WTC11 (cell line): Measurements from ENCODE around the gene SPEM3. TPM values are rescaled to one million over a fixed set of nuclear protein-coding genes. Genes with fewer than 3 reads are reported as not detected.
A peak's percentile ranks its signal among the peaks of the same experiment; 100 is the strongest.

Experiments
- ATAC-seq: fragments of 200-7000 bp; cut with Tn5 transposase; 2 replicates; pipeline ENCODE4 v1.10.0; 2021; ENCODE audit warnings: mild to moderate bottlenecking, moderate library complexity
- CTCF ChIA-PET: fragments of 300-600 bp; sonication (Branson Sonifier 250); formaldehyde crosslinking; loops from one replicate; lab custom pipeline; 2021; ENCODE audit warnings: antibody characterized with exemption; lab: Charles Lee
- POLR2A ChIA-PET: fragments of 350-600 bp; sonication (Branson Sonifier 250); formaldehyde crosslinking; loops from one replicate; lab custom pipeline; 2021; ENCODE audit warnings: antibody characterized with exemption; lab: Charles Lee
- DNase-seq: peaks from one replicate; pipeline ENCODE4 v3.0.0; 2021; ENCODE audit warnings: low spot score
- H3K27ac Mint-ChIP-seq: 2 replicates; pipeline ENCODE4 v1.8.0; 2021; ENCODE audit warnings: mixed read lengths
- H3K27me3 Mint-ChIP-seq: 2 replicates; pipeline ENCODE4 v1.8.0; 2021; ENCODE audit warnings: low read depth, mild to moderate bottlenecking, moderate library complexity, mixed read lengths
- H3K36me3 Mint-ChIP-seq: 2 replicates; pipeline ENCODE4 v1.8.0; 2021; ENCODE audit warnings: mixed read lengths
- H3K4me1 Mint-ChIP-seq: 2 replicates; pipeline ENCODE4 v1.8.0; 2022; ENCODE audit warnings: mixed read lengths
- H3K4me3 Mint-ChIP-seq: 2 replicates; pipeline ENCODE4 v1.8.0; 2021; ENCODE audit warnings: mild to moderate bottlenecking, moderate library complexity, mixed read lengths
- H3K9me3 Mint-ChIP-seq: 2 replicates; pipeline ENCODE4 v1.8.0; 2021; ENCODE audit warnings: mixed read lengths
- CREM ChIP-seq: sonication (generic); formaldehyde crosslinking; IDR thresholded peaks from 2 replicates; pipeline ENCODE4 v1.8.1; 2022; ENCODE audit warnings: mild to moderate bottlenecking, missing genetic modification reagents, moderate library complexity
- E2F4 ChIP-seq: sonication (generic); formaldehyde crosslinking; IDR thresholded peaks from 2 replicates; pipeline ENCODE4 v1.8.1; 2022; ENCODE audit warnings: low read depth, mild to moderate bottlenecking, moderate library complexity, missing genetic modification reagents, borderline replicate concordance
- ERG ChIP-seq: fragments of 250-450 bp; sonication (Bioruptor Pico); IDR thresholded peaks from 2 replicates; pipeline ENCODE4 v1.8.0; 2021; ENCODE audit warnings: mild to moderate bottlenecking
- FOXJ3 ChIP-seq: sonication (generic); formaldehyde crosslinking; IDR thresholded peaks from 2 replicates; pipeline ENCODE4 v1.9.0; 2021; ENCODE audit warnings: missing genetic modification reagents, mild to moderate bottlenecking, borderline replicate concordance
- GRHL2 ChIP-seq: fragments of 250-450 bp; sonication (Bioruptor Pico); IDR thresholded peaks from 2 replicates; pipeline ENCODE4 v1.8.0; 2022; ENCODE audit warnings: mild to moderate bottlenecking, moderate library complexity; ENCODE audit not compliant: insufficient replicate concordance, severe bottlenecking
- KAT7 ChIP-seq: sonication (generic); formaldehyde crosslinking; IDR thresholded peaks from 2 replicates; pipeline ENCODE4 v1.8.1; 2023; ENCODE audit warnings: missing genetic modification reagents, mild to moderate bottlenecking, borderline replicate concordance
- MYBL2 ChIP-seq: sonication (generic); formaldehyde crosslinking; IDR thresholded peaks from 2 replicates; pipeline ENCODE4 v1.8.1; 2023; ENCODE audit warnings: mild to moderate bottlenecking, moderate library complexity, missing genetic modification reagents
- NFE2L1 ChIP-seq: sonication (generic); formaldehyde crosslinking; IDR thresholded peaks from 2 replicates; pipeline ENCODE4 v1.8.1; 2023; ENCODE audit warnings: missing genetic modification reagents
- PRDM15 ChIP-seq: sonication (generic); formaldehyde crosslinking; IDR thresholded peaks from 2 replicates; pipeline ENCODE4 v1.8.0; 2022; ENCODE audit warnings: missing genetic modification reagents
- TP53 ChIP-seq: sonication (generic); formaldehyde crosslinking; IDR thresholded peaks from 2 replicates; pipeline ENCODE4 v1.8.1; 2023; ENCODE audit warnings: mild to moderate bottlenecking, missing genetic modification reagents
- USF1 ChIP-seq: sonication (generic); formaldehyde crosslinking; IDR thresholded peaks from 2 replicates; pipeline ENCODE4 v1.8.0; 2022; ENCODE audit warnings: mild to moderate bottlenecking, missing genetic modification reagents
- ZBTB43 ChIP-seq: sonication (generic); formaldehyde crosslinking; IDR thresholded peaks from 2 replicates; pipeline ENCODE4 v1.8.1; 2023; ENCODE audit warnings: mild to moderate bottlenecking, missing genetic modification reagents
- ZNF121 ChIP-seq: sonication (generic); formaldehyde crosslinking; IDR thresholded peaks from 2 replicates; pipeline ENCODE4 v1.8.0; 2023; ENCODE audit warnings: missing genetic modification reagents
- ZNF317 ChIP-seq: sonication (generic); formaldehyde crosslinking; IDR thresholded peaks from 2 replicates; pipeline ENCODE4 v1.8.1; 2023; ENCODE audit warnings: low read depth, mild to moderate bottlenecking, moderate library complexity, missing genetic modification reagents, borderline replicate concordance
- ZNF532 ChIP-seq: fragments of 250-450 bp; sonication (Bioruptor Pico); IDR thresholded peaks from 2 replicates; pipeline ENCODE4 v1.9.0; 2021; ENCODE audit warnings: mild to moderate bottlenecking, borderline replicate concordance
- ZNF671 ChIP-seq: fragments of 250-450 bp; sonication (Bioruptor Pico); IDR thresholded peaks from 2 replicates; pipeline ENCODE4 v1.8.0; 2021; ENCODE audit warnings: mild to moderate bottlenecking
- total RNA-seq: library from RNA; stranded (reverse); gene quantifications from 3 replicates; pipeline ENCODE4 v1.2.3, GENCODE V29; 2021

The SPEM3 gene
- total RNA-seq, 1 experiment from 2014 or later = not detected

GRCh38 chr17:7432296-7432695, 3.6 kb downstream of the SPEM3 start:
- no peak for ATAC-seq
- Mint-ChIP-seq H3K4me3 (no peak overlapping the region), H3K27ac (no peak overlapping the region), H3K36me3 (no peaks in the 10 kb centered on the region), H3K4me1 (peaks cover 4% of the 10 kb centered on the region), H3K9me3 (no peaks in the 10 kb centered on the region), H3K27me3 (peaks cover 3% of the 10 kb centered on the region; the same call in 1 of the 2 replicates)
- POLR2A ChIA-PET = interaction anchor here (0.5 kb wide), 1 partner anchor 33 kb away, joined by 5 read pairs; no protein-coding TSS in a partner anchor
- TF ChIP-seq ERG (CRISPR knock-in tag) = no peak
- no peak for TF ChIP-seq TP53 (CRISPR knock-in tag)
- no peak for TF ChIP-seq ZNF121 (CRISPR knock-in tag)
- no peak for TF ChIP-seq ZNF317 (CRISPR knock-in tag)
- no peak for TF ChIP-seq USF1 (CRISPR knock-in tag)
- TF ChIP-seq ZNF671 (CRISPR knock-in tag) = no peak
- no peak for DNase-seq
- CTCF ChIA-PET = interaction anchor here (1.0 kb wide), 2 partner anchors 25 to 26 kb away, joined by 3 read pairs; partner anchors contain the start of gene NLGN2

GRCh38 chr17:7435676-7436555, 7.3 kb downstream of the SPEM3 start:
- CTCF ChIA-PET = interaction anchor here (0.8 to 4.7 kb wide), 32 partner anchors 9 to 268 kb away, joined by 3 to 69 read pairs (median 8); partner anchors contain the start of genes ACAP1, CHRNB1, KCTD11 and NEURL4
- H3K9me3 Mint-ChIP-seq = no peaks in the 10 kb centered on the region
- peak overlapping the region; percentile 90 for H3K4me3 Mint-ChIP-seq
- peak; percentile 1 for ATAC-seq
- H3K36me3 Mint-ChIP-seq = no peaks in the 10 kb centered on the region
- POLR2A ChIA-PET = interaction anchor here (0.7 to 4.2 kb wide), 11 partner anchors 9 to 252 kb away, joined by 3 to 38 read pairs (median 4); partner anchors contain the start of genes CHRNB1, NEURL4, TMEM256 and TP53
- peaks cover 17% of the 10 kb centered on the region for H3K4me1 Mint-ChIP-seq
- peaks cover 17% of the 10 kb centered on the region for H3K27me3 Mint-ChIP-seq
- H3K27ac Mint-ChIP-seq = peak overlapping the region; percentile 98
- DNase-seq = peak; percentile 68
- TF ChIP-seq USF1 (CRISPR knock-in tag) = peak; percentile 67
- TF ChIP-seq ZBTB43 (CRISPR knock-in tag) = 0 out of 2 replicates have a peak, but pooled peaks have one; percentile 48
- TF ChIP-seq PRDM15 = peak; percentile 37; the same call in 1 of the 2 replicates
- TF ChIP-seq E2F4 (CRISPR knock-in tag) = no peak
- TF ChIP-seq CREM (CRISPR knock-in tag) = no peak
- TF ChIP-seq ZNF532 (CRISPR knock-in tag) = no peak
- no peak for TF ChIP-seq FOXJ3 (CRISPR knock-in tag)
- no peak for TF ChIP-seq ERG (CRISPR knock-in tag)
- TF ChIP-seq NFE2L1 (CRISPR knock-in tag) = no peak
- no peak for TF ChIP-seq GRHL2
- no peak for TF ChIP-seq KAT7 (CRISPR knock-in tag)
- TF ChIP-seq MYBL2 (CRISPR knock-in tag) = 0 out of 2 replicates have a peak, but pooled peaks have one; percentile 54
